B cell (primary cell): ENCODE results near the gene BTLA.

Experiments
- CTCF ChIP-seq: fragments of 200-600 bp; IDR thresholded peaks from one replicate; pipeline ENCODE4 v1.8.0; 2022; ENCODE audit warnings: antibody characterized with exemption, mild to moderate bottlenecking
- EZH2 ChIP-seq: IDR thresholded peaks from 2 replicates; pipeline ENCODE4 v1.6.1; 2012; ENCODE audit warnings: borderline replicate concordance, low read depth, mild to moderate bottlenecking, moderate library complexity, low read length; ENCODE audit not compliant: insufficient read depth, poor library complexity, severe bottlenecking

- no peak for TF ChIP-seq CTCF
- no peak for TF ChIP-seq EZH2
Observed at GRCh38 chr3:112492124-112492523, 7.1 kb downstream of the BTLA start.
